ENCODE results near the gene DNAI1. TPM values are rescaled to one million over a fixed set of nuclear protein-coding genes. Genes with fewer than 3 reads are reported as not detected.

The DNAI1 gene
- total and polyA plus RNA-seq, 10 of the 15 experiments (the other 5 are each of a cell fraction or from before 2014, with no cell fraction given) = not detected

DNA sequence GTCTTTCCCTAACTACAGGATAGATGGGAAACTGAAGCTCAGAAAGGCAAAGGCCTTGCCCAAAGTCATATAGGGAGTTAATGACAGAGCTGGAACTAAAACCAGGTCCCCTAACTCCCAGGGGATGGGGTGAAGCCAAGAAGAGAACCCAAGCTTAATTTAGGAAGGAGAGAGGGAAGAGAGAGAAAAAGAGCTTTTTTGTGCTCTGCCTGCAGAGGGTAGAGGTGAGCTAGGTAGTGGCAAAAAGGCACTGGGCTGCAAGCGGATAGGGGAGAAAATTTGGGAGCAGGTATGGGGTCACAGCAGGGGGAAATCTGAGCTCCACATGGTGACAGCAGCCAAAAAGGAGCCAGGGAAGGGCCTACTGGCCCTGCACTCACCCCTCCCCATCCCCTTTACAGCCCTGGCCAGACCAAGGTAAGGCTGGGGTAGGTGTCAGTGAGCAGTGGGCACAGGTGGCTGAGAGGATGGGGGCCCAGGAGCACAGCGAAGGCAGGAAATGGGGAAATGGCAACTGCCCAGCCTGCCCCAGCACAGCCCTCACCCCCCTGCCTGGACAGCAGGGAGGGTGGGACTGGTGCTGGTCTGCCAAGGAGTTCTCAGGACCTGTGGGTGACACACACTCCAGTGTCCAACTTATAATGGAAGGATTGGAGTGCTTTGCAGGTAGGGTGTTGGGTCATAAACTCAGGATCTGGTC, 60.9 kb downstream of the DNAI1 start:
- FAIRE-seq = no peak
- H3K9ac ChIP-seq (ENCODE audit: control insufficient read depth, insufficient read depth, low read length) = no peak overlapping the region
- ChIA-PET POLR2A (no interaction called here), RAD21 (ENCODE audit: unreplicated experiment) (no interaction called here), CTCF (interaction anchor here (1.0 to 1.5 kb wide), 3 partner anchors 24 to 114 kb away, joined by 3 to 4 read pairs (median 4); no protein-coding TSS in a partner anchor), SMC1A (ENCODE audit: uncharacterized antibody, unreplicated experiment) (interaction anchor here (0.6 to 0.8 kb wide), 2 partner anchors 84 to 202 kb away, joined by 3 to 4 read pairs; no protein-coding TSS in a partner anchor)
- no peak for TF ChIP-seq STAT3 (IDR thresholded peaks at IDR 0.05; ENCODE audit: low read depth, low read length)
- TF ChIP-seq, protein P1, sequence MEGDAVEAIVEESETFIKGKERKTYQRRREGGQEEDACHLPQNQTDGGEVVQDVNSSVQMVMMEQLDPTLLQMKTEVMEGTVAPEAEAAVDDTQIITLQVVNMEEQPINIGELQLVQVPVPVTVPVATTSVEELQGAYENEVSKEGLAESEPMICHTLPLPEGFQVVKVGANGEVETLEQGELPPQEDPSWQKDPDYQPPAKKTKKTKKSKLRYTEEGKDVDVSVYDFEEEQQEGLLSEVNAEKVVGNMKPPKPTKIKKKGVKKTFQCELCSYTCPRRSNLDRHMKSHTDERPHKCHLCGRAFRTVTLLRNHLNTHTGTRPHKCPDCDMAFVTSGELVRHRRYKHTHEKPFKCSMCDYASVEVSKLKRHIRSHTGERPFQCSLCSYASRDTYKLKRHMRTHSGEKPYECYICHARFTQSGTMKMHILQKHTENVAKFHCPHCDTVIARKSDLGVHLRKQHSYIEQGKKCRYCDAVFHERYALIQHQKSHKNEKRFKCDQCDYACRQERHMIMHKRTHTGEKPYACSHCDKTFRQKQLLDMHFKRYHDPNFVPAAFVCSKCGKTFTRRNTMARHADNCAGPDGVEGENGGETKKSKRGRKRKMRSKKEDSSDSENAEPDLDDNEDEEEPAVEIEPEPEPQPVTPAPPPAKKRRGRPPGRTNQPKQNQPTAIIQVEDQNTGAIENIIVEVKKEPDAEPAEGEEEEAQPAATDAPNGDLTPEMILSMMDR (IDR thresholded peaks at IDR 0.05 in 2 of 3, conservative IDR thresholded peaks at IDR 0.05 in 1 of 3; ENCODE audit: control insufficient read depth in 2 of 3, extremely low read depth in 1 of 3, insufficient read depth in 1 of 3, low read depth in 3 of 3, low read length in 3 of 3) = 0 out of 6 replicates have a peak, but pooled peaks of 1 of the 3 experiments have one; percentile 28
- in situ Hi-C loops (cut with MboI) (no loop called here), intact Hi-C loops (cut with micrococcal nuclease; ENCODE audit: unreplicated experiment) (no loop called here)
- no peak overlapping the region for H2AFZ ChIP-seq (ENCODE audit: control insufficient read depth, low read depth, low read length)
- no peaks in the 10 kb centered on the region for H3K79me2 ChIP-seq (ENCODE audit: control insufficient read depth, insufficient read depth, low read length)
- no peaks in the 10 kb centered on the region for H3K36me3 ChIP-seq (ENCODE audit: control insufficient read depth in 2 of 2, insufficient read depth in 2 of 2, low read length in 1 of 2)
- H4K20me1 ChIP-seq (ENCODE audit: control insufficient read depth, insufficient read depth) = peaks cover 4% of the 10 kb centered on the region
- no peaks in the 10 kb centered on the region for H3K9me3 ChIP-seq (replicated peaks; ENCODE audit: control insufficient read depth, insufficient read depth, low read length)
- H3K4me3 ChIP-seq = no peak overlapping the region
- no peak for DNase-seq (ENCODE audit: low read depth, low spot score)
- WGBS (ENCODE audit: insufficient coverage, insufficient replicate concordance, low lambda C conversion rate, missing lambda C conversion rate) = 16% methylated on average over 2 of the region's 2 CpGs
- H3K4me1 ChIP-seq (ENCODE audit: control insufficient read depth, insufficient read depth, low read length) = no peaks in the 10 kb centered on the region
- peaks cover 9 to 12% of the 10 kb centered on the region in 2 experiments; a peak in 3 of 4 replicates for H3K27me3 ChIP-seq (replicated peaks in 1 of 2; ENCODE audit: control insufficient read depth in 2 of 2, insufficient read depth in 2 of 2, low read length in 1 of 2)
- BruUV-seq (replicated peaks) = no TSS peak
- no peak overlapping the region for H3K27ac ChIP-seq (ENCODE audit: control insufficient read depth, insufficient read depth)
- no peak for ATAC-seq
- no peak overlapping the region for H3K4me2 ChIP-seq (ENCODE audit: control insufficient read depth, insufficient read depth)

DNA sequence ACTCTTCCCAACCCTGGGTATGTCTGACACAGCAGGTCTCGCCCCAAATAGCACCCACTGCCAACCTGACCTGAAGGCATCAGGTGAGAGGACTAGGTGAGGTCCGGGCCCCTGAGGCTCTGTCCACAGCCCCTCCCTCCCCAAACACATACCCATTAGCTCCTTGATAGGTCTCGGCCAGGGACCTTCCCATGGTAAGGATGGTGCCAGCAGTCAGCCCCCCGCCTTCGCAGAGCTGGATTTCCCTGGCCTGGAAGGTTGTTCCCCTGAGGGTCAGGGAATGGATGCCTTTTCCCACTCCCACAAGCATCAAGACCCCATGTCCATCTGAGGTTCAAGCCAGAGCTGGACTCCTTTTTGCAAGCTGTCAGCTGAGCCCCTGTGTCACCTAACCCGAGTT, 61.5 kb downstream of the DNAI1 start:
- no peak overlapping the region for H3K4me2 ChIP-seq (ENCODE audit: control insufficient read depth, insufficient read depth)
- no peaks in the 10 kb centered on the region for H3K36me3 ChIP-seq (ENCODE audit: control insufficient read depth in 2 of 2, insufficient read depth in 2 of 2, low read length in 1 of 2)
- intact Hi-C loops (cut with micrococcal nuclease; ENCODE audit: unreplicated experiment) (no loop called here), in situ Hi-C loops (cut with MboI) (no loop called here)
- DNase-seq (ENCODE audit: low read depth, low spot score) (no peak), ATAC-seq (no peak), FAIRE-seq (no peak)
- no peaks in the 10 kb centered on the region for H3K4me1 ChIP-seq (ENCODE audit: control insufficient read depth, insufficient read depth, low read length)
- no peak overlapping the region for H3K9ac ChIP-seq (ENCODE audit: control insufficient read depth, insufficient read depth, low read length)
- ChIA-PET POLR2A (no interaction called here), CTCF (interaction anchor here (0.6 kb wide), 1 partner anchor 253 kb away, joined by 3 read pairs; no protein-coding TSS in a partner anchor), RAD21 (ENCODE audit: unreplicated experiment) (no interaction called here), SMC1A (ENCODE audit: uncharacterized antibody, unreplicated experiment) (no interaction called here)
- H3K79me2 ChIP-seq (ENCODE audit: control insufficient read depth, insufficient read depth, low read length) = no peaks in the 10 kb centered on the region
- no TSS peak for BruUV-seq (replicated peaks)
- no peaks in the 10 kb centered on the region for H3K9me3 ChIP-seq (replicated peaks; ENCODE audit: control insufficient read depth, insufficient read depth, low read length)
- H3K27ac ChIP-seq (ENCODE audit: control insufficient read depth, insufficient read depth) = no peak overlapping the region
- H2AFZ ChIP-seq (ENCODE audit: control insufficient read depth, low read depth, low read length) = no peak overlapping the region
- H4K20me1 ChIP-seq (ENCODE audit: control insufficient read depth, insufficient read depth) = peaks cover 4% of the 10 kb centered on the region
- peaks cover 9 to 11% of the 10 kb centered on the region in 2 experiments; a peak in 3 of 4 replicates for H3K27me3 ChIP-seq (replicated peaks in 1 of 2; ENCODE audit: control insufficient read depth in 2 of 2, insufficient read depth in 2 of 2, low read length in 1 of 2)
- WGBS (ENCODE audit: insufficient coverage, insufficient replicate concordance, low lambda C conversion rate, missing lambda C conversion rate) = 41% methylated on average over 6 of the region's 6 CpGs
- TF ChIP-seq KAT2A (conservative IDR thresholded peaks at IDR 0.05; ENCODE audit: control insufficient read depth, low read depth, low read length) (no peak), LARP7 (IDR thresholded peaks at IDR 0.05) (no peak)
- H3K4me3 ChIP-seq = no peak overlapping the region

Data from GM12878 (cell line).